ENCODE results near the gene ELAPOR2. TPM values are rescaled to one million over a fixed set of nuclear protein-coding genes. Genes with fewer than 3 reads are reported as not detected.

Gene ELAPOR2
- 2.4 and 4.7 TPM in 2 replicates for total RNA-seq

GRCh38 chr7:87059525-87060287, at the start of gene ELAPOR2:
ELAPOR2 (minus strand) TSS chr7:87059654; CDS start chr7:87059513, 141 bp downstream.

Other genes starting within 250 kb of the ELAPOR2 start
- 20.2 and 31.9 TPM in 2 replicates for gene DMTF1, start 92.8 kb upstream of the ELAPOR2 start, total RNA-seq
- gene TMEM243, start 160.1 kb upstream of the ELAPOR2 start, total RNA-seq, result 25.2 and 39.3 TPM in 2 replicates

All from airway epithelial cell (primary cell).